ENCODE results near the gene ILDR2.

DNA sequence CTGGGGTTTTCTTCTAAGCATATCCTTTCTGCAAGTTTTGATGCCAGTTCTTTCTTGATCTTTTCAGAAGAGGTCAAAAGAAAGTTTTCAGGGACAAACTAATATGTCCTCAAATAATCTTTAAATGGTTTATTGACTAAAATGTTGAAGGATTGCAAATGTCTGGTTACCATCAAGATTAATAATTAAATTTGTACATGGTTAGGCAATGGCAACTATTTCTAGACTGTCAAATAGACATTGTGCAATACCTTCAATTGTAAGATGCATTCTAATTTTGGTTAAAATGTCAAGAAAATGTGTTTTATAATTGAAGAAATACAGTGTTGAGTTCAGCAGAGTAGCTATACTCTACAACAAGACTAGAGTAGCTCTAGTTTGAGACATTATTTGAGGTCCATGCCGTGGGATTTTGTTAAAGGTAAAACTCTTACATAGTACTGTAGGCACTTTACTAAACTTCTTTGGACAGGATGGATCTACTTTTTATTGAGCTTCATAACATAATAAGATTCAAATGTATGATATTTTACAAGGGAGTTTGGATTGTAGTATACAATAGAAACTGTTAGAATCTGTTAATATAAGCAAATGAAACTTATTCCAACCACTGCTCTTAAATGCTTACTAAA is 36.3 kb upstream of the ILDR2 start:
- TF ChIP-seq, protein P1, sequence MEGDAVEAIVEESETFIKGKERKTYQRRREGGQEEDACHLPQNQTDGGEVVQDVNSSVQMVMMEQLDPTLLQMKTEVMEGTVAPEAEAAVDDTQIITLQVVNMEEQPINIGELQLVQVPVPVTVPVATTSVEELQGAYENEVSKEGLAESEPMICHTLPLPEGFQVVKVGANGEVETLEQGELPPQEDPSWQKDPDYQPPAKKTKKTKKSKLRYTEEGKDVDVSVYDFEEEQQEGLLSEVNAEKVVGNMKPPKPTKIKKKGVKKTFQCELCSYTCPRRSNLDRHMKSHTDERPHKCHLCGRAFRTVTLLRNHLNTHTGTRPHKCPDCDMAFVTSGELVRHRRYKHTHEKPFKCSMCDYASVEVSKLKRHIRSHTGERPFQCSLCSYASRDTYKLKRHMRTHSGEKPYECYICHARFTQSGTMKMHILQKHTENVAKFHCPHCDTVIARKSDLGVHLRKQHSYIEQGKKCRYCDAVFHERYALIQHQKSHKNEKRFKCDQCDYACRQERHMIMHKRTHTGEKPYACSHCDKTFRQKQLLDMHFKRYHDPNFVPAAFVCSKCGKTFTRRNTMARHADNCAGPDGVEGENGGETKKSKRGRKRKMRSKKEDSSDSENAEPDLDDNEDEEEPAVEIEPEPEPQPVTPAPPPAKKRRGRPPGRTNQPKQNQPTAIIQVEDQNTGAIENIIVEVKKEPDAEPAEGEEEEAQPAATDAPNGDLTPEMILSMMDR (conservative IDR thresholded peaks at IDR 0.05 in 1 of 2, IDR thresholded peaks at IDR 0.05 in 1 of 2; ENCODE audit: low read depth in 1 of 2, low read length in 2 of 2) = no peak
- TF ChIP-seq EZH2 (IDR thresholded peaks at IDR 0.05; ENCODE audit: low read length, missing control alignments) = no peak
